ENCODE results near the gene MAPK1IP1L. TPM values are rescaled to one million over a fixed set of nuclear protein-coding genes. Genes with fewer than 3 reads are reported as not detected.

The MAPK1IP1L gene
- total and polyA plus RNA-seq, 2 experiments from 2014 or later = 72.4 to 162 TPM

GRCh38 chr14:55065411-55065810 is 14.0 kb downstream of the MAPK1IP1L start (continued):
- TF ChIP-seq, protein P1, sequence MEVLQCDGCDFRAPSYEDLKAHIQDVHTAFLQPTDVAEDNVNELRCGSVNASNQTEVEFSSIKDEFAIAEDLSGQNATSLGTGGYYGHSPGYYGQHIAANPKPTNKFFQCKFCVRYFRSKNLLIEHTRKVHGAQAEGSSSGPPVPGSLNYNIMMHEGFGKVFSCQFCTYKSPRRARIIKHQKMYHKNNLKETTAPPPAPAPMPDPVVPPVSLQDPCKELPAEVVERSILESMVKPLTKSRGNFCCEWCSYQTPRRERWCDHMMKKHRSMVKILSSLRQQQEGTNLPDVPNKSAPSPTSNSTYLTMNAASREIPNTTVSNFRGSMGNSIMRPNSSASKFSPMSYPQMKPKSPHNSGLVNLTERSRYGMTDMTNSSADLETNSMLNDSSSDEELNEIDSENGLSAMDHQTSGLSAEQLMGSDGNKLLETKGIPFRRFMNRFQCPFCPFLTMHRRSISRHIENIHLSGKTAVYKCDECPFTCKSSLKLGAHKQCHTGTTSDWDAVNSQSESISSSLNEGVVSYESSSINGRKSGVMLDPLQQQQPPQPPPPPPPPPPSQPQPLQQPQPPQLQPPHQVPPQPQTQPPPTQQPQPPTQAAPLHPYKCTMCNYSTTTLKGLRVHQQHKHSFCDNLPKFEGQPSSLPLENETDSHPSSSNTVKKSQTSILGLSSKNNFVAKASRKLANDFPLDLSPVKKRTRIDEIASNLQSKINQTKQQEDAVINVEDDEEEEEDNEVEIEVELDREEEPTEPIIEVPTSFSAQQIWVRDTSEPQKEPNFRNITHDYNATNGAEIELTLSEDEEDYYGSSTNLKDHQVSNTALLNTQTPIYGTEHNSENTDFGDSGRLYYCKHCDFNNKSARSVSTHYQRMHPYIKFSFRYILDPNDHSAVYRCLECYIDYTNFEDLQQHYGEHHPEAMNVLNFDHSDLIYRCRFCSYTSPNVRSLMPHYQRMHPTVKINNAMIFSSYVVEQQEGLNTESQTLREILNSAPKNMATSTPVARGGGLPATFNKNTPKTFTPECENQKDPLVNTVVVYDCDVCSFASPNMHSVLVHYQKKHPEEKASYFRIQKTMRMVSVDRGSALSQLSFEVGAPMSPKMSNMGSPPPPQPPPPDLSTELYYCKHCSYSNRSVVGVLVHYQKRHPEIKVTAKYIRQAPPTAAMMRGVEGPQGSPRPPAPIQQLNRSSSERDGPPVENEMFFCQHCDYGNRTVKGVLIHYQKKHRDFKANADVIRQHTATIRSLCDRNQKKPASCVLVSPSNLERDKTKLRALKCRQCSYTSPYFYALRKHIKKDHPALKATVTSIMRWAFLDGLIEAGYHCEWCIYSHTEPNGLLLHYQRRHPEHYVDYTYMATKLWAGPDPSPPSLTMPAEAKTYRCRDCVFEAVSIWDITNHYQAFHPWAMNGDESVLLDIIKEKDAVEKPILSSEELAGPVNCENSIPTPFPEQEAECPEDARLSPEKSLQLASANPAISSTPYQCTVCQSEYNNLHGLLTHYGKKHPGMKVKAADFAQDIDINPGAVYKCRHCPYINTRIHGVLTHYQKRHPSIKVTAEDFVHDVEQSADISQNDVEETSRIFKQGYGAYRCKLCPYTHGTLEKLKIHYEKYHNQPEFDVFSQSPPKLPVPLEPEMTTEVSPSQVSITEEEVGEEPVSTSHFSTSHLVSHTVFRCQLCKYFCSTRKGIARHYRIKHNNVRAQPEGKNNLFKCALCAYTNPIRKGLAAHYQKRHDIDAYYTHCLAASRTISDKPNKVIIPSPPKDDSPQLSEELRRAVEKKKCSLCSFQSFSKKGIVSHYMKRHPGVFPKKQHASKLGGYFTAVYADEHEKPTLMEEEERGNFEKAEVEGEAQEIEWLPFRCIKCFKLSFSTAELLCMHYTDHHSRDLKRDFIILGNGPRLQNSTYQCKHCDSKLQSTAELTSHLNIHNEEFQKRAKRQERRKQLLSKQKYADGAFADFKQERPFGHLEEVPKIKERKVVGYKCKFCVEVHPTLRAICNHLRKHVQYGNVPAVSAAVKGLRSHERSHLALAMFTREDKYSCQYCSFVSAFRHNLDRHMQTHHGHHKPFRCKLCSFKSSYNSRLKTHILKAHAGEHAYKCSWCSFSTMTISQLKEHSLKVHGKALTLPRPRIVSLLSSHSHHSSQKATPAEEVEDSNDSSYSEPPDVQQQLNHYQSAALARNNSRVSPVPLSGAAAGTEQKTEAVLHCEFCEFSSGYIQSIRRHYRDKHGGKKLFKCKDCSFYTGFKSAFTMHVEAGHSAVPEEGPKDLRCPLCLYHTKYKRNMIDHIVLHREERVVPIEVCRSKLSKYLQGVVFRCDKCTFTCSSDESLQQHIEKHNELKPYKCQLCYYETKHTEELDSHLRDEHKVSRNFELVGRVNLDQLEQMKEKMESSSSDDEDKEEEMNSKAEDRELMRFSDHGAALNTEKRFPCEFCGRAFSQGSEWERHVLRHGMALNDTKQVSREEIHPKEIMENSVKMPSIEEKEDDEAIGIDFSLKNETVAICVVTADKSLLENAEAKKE (CRISPR knock-in tag; IDR thresholded peaks at IDR 0.05) = no peak
- TF ChIP-seq ZNF114 (CRISPR knock-in tag; IDR thresholded peaks at IDR 0.05) = no peak
- TF ChIP-seq REST (IDR thresholded peaks at IDR 0.05; ENCODE audit: unreplicated experiment) = no peak
- no peak for TF ChIP-seq ZNF331 (CRISPR knock-in tag; IDR thresholded peaks at IDR 0.05; ENCODE audit: low read depth)
- TF ChIP-seq EZH2phosphoT487 (IDR thresholded peaks at IDR 0.05; ENCODE audit: unreplicated experiment) = no peak

GRCh38 chr14:55066223-55066622 is 14.8 kb downstream of the MAPK1IP1L start:
- H3K4me3 Mint-ChIP-seq = no peak overlapping the region
- no peaks in the 10 kb centered on the region for H3K4me1 Mint-ChIP-seq
- ATAC-seq (no peak), DNase-seq (ENCODE audit: low spot score) (no peak)
- H3K9me3 Mint-ChIP-seq = no peaks in the 10 kb centered on the region
- peaks cover 25% of the 10 kb centered on the region for H3K36me3 ChIP-seq (ENCODE audit: insufficient read depth)
- H3K27me3 Mint-ChIP-seq (ENCODE audit: insufficient read depth, low read depth, poor library complexity) = peaks cover 4% of the 10 kb centered on the region
- H3K4me3 ChIP-seq = no peak overlapping the region
- peaks cover 8% of the 10 kb centered on the region for H4K20me1 ChIP-seq (replicated peaks; ENCODE audit: insufficient read depth)
- peaks cover 47% of the 10 kb centered on the region for H3K36me3 Mint-ChIP-seq (ENCODE audit: low read depth)
- peaks cover 19% of the 10 kb centered on the region for H3K79me2 ChIP-seq (replicated peaks; ENCODE audit: insufficient read depth)
- H3K4me2 ChIP-seq = no peak overlapping the region
- no peak overlapping the region for H3K27ac Mint-ChIP-seq
- no peaks in the 10 kb centered on the region for H3K4me1 ChIP-seq (ENCODE audit: insufficient read depth)
- H3K9me2 ChIP-seq (ENCODE audit: insufficient read depth) = no peaks in the 10 kb centered on the region
- no peak overlapping the region for H3K27ac ChIP-seq (ENCODE audit: low read depth)
- no peaks in the 10 kb centered on the region for H3F3A ChIP-seq (replicated peaks; ENCODE audit: low read depth)
- no peak overlapping the region for H2AFZ ChIP-seq
- H3K27me3 ChIP-seq (ENCODE audit: insufficient read depth) = no peaks in the 10 kb centered on the region
- TF ChIP-seq REST (IDR thresholded peaks at IDR 0.05; ENCODE audit: unreplicated experiment) (no peak), ZNF331 (CRISPR knock-in tag; IDR thresholded peaks at IDR 0.05; ENCODE audit: low read depth) (no peak), POLR2AphosphoS5 (IDR thresholded peaks at IDR 0.05; ENCODE audit: low read depth) (no peak), EZH2 (IDR thresholded peaks at IDR 0.05; ENCODE audit: low read depth, unreplicated experiment) (no peak)
- TF ChIP-seq, protein P2, sequence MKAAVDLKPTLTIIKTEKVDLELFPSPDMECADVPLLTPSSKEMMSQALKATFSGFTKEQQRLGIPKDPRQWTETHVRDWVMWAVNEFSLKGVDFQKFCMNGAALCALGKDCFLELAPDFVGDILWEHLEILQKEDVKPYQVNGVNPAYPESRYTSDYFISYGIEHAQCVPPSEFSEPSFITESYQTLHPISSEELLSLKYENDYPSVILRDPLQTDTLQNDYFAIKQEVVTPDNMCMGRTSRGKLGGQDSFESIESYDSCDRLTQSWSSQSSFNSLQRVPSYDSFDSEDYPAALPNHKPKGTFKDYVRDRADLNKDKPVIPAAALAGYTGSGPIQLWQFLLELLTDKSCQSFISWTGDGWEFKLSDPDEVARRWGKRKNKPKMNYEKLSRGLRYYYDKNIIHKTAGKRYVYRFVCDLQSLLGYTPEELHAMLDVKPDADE (IDR thresholded peaks at IDR 0.05) = no peak

Measured in GM23338 (cell line).